Measurements from ENCODE around the gene RAP1GAP2.

DNA sequence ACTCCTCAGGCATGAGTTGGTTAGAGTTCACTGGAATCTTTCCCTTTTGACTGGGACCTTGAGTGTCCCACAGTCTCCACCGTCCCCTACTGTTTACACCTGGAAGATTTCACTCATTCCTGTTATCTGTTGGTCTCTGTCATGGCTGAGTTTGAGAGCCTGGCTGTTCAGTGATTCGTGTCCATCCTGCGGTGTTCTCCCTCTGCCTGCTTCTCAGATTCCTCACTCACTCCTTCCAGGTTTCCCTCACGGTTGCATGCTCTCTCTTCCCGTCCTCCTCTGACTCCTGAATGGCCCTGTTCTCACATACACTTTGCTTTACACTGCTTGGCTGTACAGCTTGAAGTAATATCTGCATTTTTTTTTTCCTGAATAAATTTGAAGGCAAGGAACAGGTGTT lies 242.7 kb downstream of the RAP1GAP2 start:
- TF ChIP-seq, protein P1, sequence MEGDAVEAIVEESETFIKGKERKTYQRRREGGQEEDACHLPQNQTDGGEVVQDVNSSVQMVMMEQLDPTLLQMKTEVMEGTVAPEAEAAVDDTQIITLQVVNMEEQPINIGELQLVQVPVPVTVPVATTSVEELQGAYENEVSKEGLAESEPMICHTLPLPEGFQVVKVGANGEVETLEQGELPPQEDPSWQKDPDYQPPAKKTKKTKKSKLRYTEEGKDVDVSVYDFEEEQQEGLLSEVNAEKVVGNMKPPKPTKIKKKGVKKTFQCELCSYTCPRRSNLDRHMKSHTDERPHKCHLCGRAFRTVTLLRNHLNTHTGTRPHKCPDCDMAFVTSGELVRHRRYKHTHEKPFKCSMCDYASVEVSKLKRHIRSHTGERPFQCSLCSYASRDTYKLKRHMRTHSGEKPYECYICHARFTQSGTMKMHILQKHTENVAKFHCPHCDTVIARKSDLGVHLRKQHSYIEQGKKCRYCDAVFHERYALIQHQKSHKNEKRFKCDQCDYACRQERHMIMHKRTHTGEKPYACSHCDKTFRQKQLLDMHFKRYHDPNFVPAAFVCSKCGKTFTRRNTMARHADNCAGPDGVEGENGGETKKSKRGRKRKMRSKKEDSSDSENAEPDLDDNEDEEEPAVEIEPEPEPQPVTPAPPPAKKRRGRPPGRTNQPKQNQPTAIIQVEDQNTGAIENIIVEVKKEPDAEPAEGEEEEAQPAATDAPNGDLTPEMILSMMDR (IDR thresholded peaks at IDR 0.05 in 4 of 5, conservative IDR thresholded peaks at IDR 0.05 in 1 of 5), result no peak
- TF ChIP-seq POLR2A (IDR thresholded peaks at IDR 0.05), result no peak

All from gastrocnemius medialis (tissue), 4 donors.